Measurements from ENCODE around the gene PPEF1. TPM values are rescaled to one million over a fixed set of nuclear protein-coding genes. Genes with fewer than 3 reads are reported as not detected.

PPEF1 gene
- total and polyA plus RNA-seq, 2 of the 8 experiments (the other 6 are each of a cell fraction or from before 2014, with no cell fraction given): 0.08 to 0.30 TPM

DNA sequence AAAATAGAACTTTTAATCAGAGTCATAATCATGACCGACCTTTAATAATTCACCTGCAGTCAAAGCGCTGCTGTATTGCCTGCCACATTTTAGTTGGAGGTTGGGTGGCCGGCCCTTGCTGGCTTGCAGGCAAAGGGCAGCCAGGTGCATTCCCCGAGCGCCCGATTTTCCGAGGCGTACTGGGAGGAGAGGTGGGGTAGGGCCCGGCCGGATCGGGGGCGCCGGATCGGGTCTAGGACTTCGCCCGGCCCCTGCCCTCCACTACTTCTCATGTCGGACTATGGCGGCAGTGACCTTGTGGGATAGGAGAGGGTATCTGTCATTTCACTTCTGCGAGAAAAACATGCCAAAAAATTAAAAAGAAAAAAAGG, 33.0 kb upstream of the PPEF1 start:
- 15% methylated on average over 7 of the region's 19 CpGs; no CpG with 5 or more reads in 1 of the 2 experiments for WGBS, 2 experiments (ENCODE audit: extremely low coverage in 1 of 2, insufficient coverage in 1 of 2, insufficient read length in 1 of 2, insufficient replicate concordance in 2 of 2, low coverage in 1 of 2, low lambda C conversion rate in 2 of 2, missing lambda C conversion rate in 1 of 2)
- Histone ChIP-seq H3K18ac (ENCODE audit: extremely low read depth, low read length) (no peak overlapping the region; the same call in 1 of the 2 replicates), H3K14ac (ENCODE audit: insufficient read length) (no peak overlapping the region), H2BK20ac (ENCODE audit: low read length) (no peak overlapping the region), H3K27ac (ENCODE audit: low read depth, low read length) (no peak overlapping the region), H2BK12ac (ENCODE audit: low read depth, low read length) (no peak overlapping the region), H3K4me3 (ENCODE audit: extremely low read depth in 1 of 4, insufficient read depth in 2 of 4, low read depth in 3 of 4, low read length in 4 of 4) (peak overlapping the region; percentile 38 to 73 (median 43)), H2AK5ac (ENCODE audit: low read depth, low read length) (no peak overlapping the region), H4K8ac (ENCODE audit: extremely low read depth, insufficient read depth, low read length) (no peak overlapping the region), H3K9me3 (ENCODE audit: insufficient read depth in 2 of 2, low read depth in 1 of 2, low read length in 1 of 2) (no peaks in the 10 kb centered on the region), H3K27me3 (replicated peaks in 1 of 4; ENCODE audit: control insufficient read depth in 3 of 4, extremely low read depth in 1 of 4, insufficient read depth in 3 of 4, low read length in 3 of 4) (no peaks in the 10 kb centered on the region; a peak in 1 of 7 replicates), H2BK120ac (replicated peaks; ENCODE audit: low read depth, low read length) (no peak overlapping the region), H3K9ac (replicated peaks in 1 of 4; ENCODE audit: extremely low read depth in 1 of 4, low read depth in 3 of 4, low read length in 3 of 4) (peak overlapping the region in 1 of 4 experiments; percentile 35; a peak in 3 of 7 replicates), H3K23ac (ENCODE audit: insufficient read length) (no peak overlapping the region), H3K36me3 (ENCODE audit: control insufficient read depth in 2 of 4, insufficient read depth in 4 of 4, low read length in 3 of 4) (no peaks in the 10 kb centered on the region), H2BK15ac (ENCODE audit: low read length) (no peak overlapping the region), H3K4ac (replicated peaks; ENCODE audit: insufficient read length, low read depth, low read length) (no peak overlapping the region), H4K5ac (ENCODE audit: insufficient read length, low read depth, low read length) (no peak overlapping the region), H3K56ac (replicated peaks; ENCODE audit: insufficient read length, low read depth, low read length) (no peak overlapping the region), H3K23me2 (ENCODE audit: low read depth, low read length) (peaks cover 2% of the 10 kb centered on the region; the same call in 1 of the 2 replicates), H3K4me1 (replicated peaks in 1 of 4; ENCODE audit: control insufficient read depth in 3 of 4, insufficient read depth in 4 of 4, low read length in 3 of 4) (no peaks in the 10 kb centered on the region; a peak in 1 of 7 replicates), H3K4me2 (ENCODE audit: insufficient read depth in 1 of 2, low read depth in 2 of 2, low read length in 2 of 2) (peak overlapping the region; percentile 42 to 59; a peak in 3 of 4 replicates), H4K91ac (replicated peaks; ENCODE audit: insufficient read length, low read length) (no peak overlapping the region), H2BK5ac (ENCODE audit: low read depth, low read length) (no peak overlapping the region), H2AFZ (ENCODE audit: low read length) (no peak overlapping the region), H3K79me1 (ENCODE audit: low read depth, low read length) (no peaks in the 10 kb centered on the region), H3K79me2 (ENCODE audit: control insufficient read depth in 1 of 2, insufficient read depth in 2 of 2, low read length in 2 of 2) (no peaks in the 10 kb centered on the region), H4K20me1 (replicated peaks in 1 of 2; ENCODE audit: control insufficient read depth in 1 of 2, insufficient read depth in 2 of 2, low read length in 2 of 2) (no peaks in the 10 kb centered on the region)
- CTCF ChIA-PET (ENCODE audit: partially characterized antibody): no interaction called here
- DNase-seq (ENCODE audit: low read depth in 1 of 2, low spot score in 2 of 2): peak in 1 of 2 experiments; percentile 53
- POLR2A ChIA-PET (ENCODE audit: partially characterized antibody): no interaction called here
- TF ChIP-seq YY1 (IDR thresholded peaks at IDR 0.05; ENCODE audit: low read depth, low read length) (0 out of 2 replicates have a peak, but pooled peaks have one; percentile 15), SP2 (IDR thresholded peaks at IDR 0.05; ENCODE audit: low read length) (no peak), ZNF274 (IDR thresholded peaks at IDR 0.05; ENCODE audit: borderline replicate concordance, extremely low read depth, low read length) (no peak), HDAC2 (IDR thresholded peaks at IDR 0.05; ENCODE audit: borderline replicate concordance in 1 of 2, low read depth in 2 of 2, low read length in 2 of 2) (no peak), RAD21 (IDR thresholded peaks at IDR 0.05 in 1 of 2, conservative IDR thresholded peaks at IDR 0.05 in 1 of 2; ENCODE audit: low read depth in 2 of 2, low read length in 2 of 2) (no peak), USF2 (IDR thresholded peaks at IDR 0.05; ENCODE audit: low read length) (no peak), SRF (IDR thresholded peaks at IDR 0.05; ENCODE audit: low read depth, low read length) (no peak), KDM5A (IDR thresholded peaks at IDR 0.05; ENCODE audit: low read length) (no peak)
- FAIRE-seq: no peak

Data from H1 (cell line).